Thyroid gland (tissue), 4 donors: ENCODE measurements around the gene LMNTD1.

Experiments
- POLR2A ChIP-seq, 2 donors: fragments of 450-650 bp; IDR thresholded peaks; one replicate each; pipeline ENCODE4 v1.6.1; 2017; ENCODE audit warnings: antibody characterized with exemption in 2 of 2, mild to moderate bottlenecking in 2 of 2, moderate library complexity in 1 of 2
- TF ChIP-seq, protein P1 (sequence below), 6 experiments: fragments of 200-600 bp in 3 of 6; fragments of 450-650 bp in 3 of 6; sonication (generic) in 3 of 6; IDR thresholded peaks; one replicate each; pipeline ENCODE4 v1.5.1; 2016 to 2019; ENCODE audit warnings: antibody characterized with exemption in 6 of 6, mild to moderate bottlenecking in 2 of 6, inconsistent platforms in 1 of 6, moderate library complexity in 1 of 6

- TF ChIP-seq POLR2A (IDR thresholded peaks at IDR 0.05): no peak
- TF ChIP-seq, protein P1, sequence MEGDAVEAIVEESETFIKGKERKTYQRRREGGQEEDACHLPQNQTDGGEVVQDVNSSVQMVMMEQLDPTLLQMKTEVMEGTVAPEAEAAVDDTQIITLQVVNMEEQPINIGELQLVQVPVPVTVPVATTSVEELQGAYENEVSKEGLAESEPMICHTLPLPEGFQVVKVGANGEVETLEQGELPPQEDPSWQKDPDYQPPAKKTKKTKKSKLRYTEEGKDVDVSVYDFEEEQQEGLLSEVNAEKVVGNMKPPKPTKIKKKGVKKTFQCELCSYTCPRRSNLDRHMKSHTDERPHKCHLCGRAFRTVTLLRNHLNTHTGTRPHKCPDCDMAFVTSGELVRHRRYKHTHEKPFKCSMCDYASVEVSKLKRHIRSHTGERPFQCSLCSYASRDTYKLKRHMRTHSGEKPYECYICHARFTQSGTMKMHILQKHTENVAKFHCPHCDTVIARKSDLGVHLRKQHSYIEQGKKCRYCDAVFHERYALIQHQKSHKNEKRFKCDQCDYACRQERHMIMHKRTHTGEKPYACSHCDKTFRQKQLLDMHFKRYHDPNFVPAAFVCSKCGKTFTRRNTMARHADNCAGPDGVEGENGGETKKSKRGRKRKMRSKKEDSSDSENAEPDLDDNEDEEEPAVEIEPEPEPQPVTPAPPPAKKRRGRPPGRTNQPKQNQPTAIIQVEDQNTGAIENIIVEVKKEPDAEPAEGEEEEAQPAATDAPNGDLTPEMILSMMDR (IDR thresholded peaks at IDR 0.05): no peak
These were observed 119.3 kb downstream of the LMNTD1 start for GRCh38 chr12:25433581-25434325.
